Measurements from ENCODE around the gene RPGRIP1.

DNA sequence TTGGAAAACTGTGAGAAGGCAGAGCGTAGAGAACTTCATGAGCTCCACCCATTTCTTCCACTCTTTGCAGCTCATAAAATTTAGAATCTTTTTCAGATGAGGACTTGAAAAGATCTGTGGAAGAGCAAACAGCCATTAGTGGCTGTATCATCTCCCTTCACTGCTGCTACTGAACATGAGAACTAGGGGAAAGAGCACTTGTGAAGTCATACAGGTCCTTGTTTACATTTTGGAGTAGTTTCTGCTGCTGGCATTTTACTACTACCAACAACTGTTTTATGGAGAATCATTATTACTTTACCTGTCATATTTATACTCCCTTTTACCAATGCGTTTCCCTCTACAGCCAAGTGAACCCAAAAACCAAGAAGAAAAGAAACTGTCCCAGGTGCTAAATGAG is 41.0 kb downstream of the RPGRIP1 start:
- TF ChIP-seq SPI1 (IDR thresholded peaks at IDR 0.05; ENCODE audit: low read depth, low read length), result no peak
- TF ChIP-seq POLR2AphosphoS5 (IDR thresholded peaks at IDR 0.05; ENCODE audit: low read depth, low read length), result no peak
- TF ChIP-seq POLR2A (IDR thresholded peaks at IDR 0.05; ENCODE audit: low read depth, low read length), result no peak
- TF ChIP-seq PAX5 (IDR thresholded peaks at IDR 0.05; ENCODE audit: insufficient read depth, low read length, severe bottlenecking), result no peak
- TF ChIP-seq TAF1 (IDR thresholded peaks at IDR 0.05; ENCODE audit: low read depth, low read length), result no peak

Measured in GM12891 (cell line).